BE2C (cell line): ENCODE measurements around the gene MTG2.

Experiments used
- DNase-seq: peaks from one replicate; pipeline ENCODE4 v3.0.0-alpha.2; 2020
- H3K27me3 ChIP-seq: fragments of 250-450 bp; sonication (Bioruptor Pico); 2 replicates; pipeline ENCODE4 v1.5.1; 2020; ENCODE audit warnings: mild to moderate bottlenecking
- H3K36me3 ChIP-seq: fragments of 250-450 bp; sonication (Bioruptor Pico); 2 replicates; pipeline ENCODE4 v1.5.1; 2020; ENCODE audit warnings: mild to moderate bottlenecking
- H3K4me1 ChIP-seq: fragments of 250-450 bp; sonication (Bioruptor Pico); 2 replicates; pipeline ENCODE4 v1.5.1; 2020
- H3K4me3 ChIP-seq: 2 replicates; pipeline ENCODE4 v1.5.1; 2011; ENCODE audit warnings: low read depth, low read length
- H3K9me3 ChIP-seq: fragments of 250-450 bp; sonication (Bioruptor Pico); 2 replicates; pipeline ENCODE4 v1.5.1; 2020
- CTCF ChIP-seq: IDR thresholded peaks from 2 replicates; pipeline ENCODE4 v1.5.1; 2012; ENCODE audit warnings: mild to moderate bottlenecking, low read depth, low read length

The MTG2 gene

GRCh38 chr20:62203378-62204030 lies 20.7 kb downstream of the MTG2 start:
- Histone ChIP-seq H3K36me3 (peaks cover 39% of the 10 kb centered on the region), H3K4me1 (peaks cover 20% of the 10 kb centered on the region), H3K9me3 (no peaks in the 10 kb centered on the region), H3K27me3 (no peaks in the 10 kb centered on the region), H3K4me3 (no peak overlapping the region)
- DNase-seq = peak; percentile 54
- no peak for TF ChIP-seq CTCF

DNA sequence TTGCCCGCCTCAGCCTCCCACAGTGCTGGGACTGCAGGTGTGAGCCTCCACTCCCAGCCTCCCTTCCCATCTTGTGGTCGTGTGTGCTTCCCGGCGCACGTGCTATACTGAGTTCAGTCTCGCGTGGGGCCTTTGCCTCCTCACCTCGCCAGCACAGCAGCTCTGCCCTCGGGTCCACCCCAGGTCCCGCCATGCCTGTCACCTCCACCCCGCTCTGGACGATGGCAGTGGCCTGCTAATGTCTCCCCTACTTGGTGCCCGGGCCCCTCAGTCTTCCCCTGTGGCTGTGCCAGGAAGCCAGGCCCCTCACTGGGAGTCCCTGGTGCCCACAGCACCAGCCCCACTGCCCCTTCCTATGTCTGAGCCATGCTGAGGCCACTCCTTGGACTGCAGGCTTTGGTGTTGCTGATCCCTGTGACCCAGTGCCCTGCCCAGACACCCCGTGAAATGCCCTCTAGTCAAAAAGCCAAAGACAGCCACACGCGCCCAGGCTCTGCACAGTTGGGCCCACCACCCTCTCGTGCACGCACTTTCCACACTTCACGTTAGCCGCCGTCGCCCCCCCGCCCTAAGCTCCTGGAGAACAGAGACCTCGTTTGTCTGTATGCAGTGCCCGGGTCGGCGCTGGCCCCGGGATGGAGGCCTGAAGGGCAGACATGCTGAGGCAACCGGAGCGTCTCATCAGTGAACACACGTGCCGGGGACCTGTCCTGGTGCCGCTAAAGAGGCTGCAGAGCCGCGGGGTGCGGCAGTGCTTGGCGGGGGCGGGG lies 23.0 kb downstream of the MTG2 start:
- Histone ChIP-seq H3K4me1 (peaks cover 25% of the 10 kb centered on the region), H3K27me3 (no peaks in the 10 kb centered on the region), H3K9me3 (no peaks in the 10 kb centered on the region), H3K4me3 (no peak overlapping the region), H3K36me3 (peaks cover 19% of the 10 kb centered on the region)
- DNase-seq = no peak
- no peak for TF ChIP-seq CTCF

GRCh38 chr20:62206388-62206775 lies 23.6 kb downstream of the MTG2 start:
- H3K36me3 ChIP-seq = peaks cover 14% of the 10 kb centered on the region
- H3K27me3 ChIP-seq = no peaks in the 10 kb centered on the region
- H3K9me3 ChIP-seq = no peaks in the 10 kb centered on the region
- TF ChIP-seq CTCF = no peak
- H3K4me3 ChIP-seq = no peak overlapping the region
- DNase-seq = no peak
- peaks cover 23% of the 10 kb centered on the region for H3K4me1 ChIP-seq

GRCh38 chr20:62208061-62208794 lies 25.4 kb downstream of the MTG2 start:
- Histone ChIP-seq H3K27me3 (no peaks in the 10 kb centered on the region), H3K9me3 (no peaks in the 10 kb centered on the region), H3K4me3 (no peak overlapping the region), H3K36me3 (peaks cover 2% of the 10 kb centered on the region), H3K4me1 (peaks cover 10% of the 10 kb centered on the region)
- no peak for TF ChIP-seq CTCF
- no peak for DNase-seq

DNA sequence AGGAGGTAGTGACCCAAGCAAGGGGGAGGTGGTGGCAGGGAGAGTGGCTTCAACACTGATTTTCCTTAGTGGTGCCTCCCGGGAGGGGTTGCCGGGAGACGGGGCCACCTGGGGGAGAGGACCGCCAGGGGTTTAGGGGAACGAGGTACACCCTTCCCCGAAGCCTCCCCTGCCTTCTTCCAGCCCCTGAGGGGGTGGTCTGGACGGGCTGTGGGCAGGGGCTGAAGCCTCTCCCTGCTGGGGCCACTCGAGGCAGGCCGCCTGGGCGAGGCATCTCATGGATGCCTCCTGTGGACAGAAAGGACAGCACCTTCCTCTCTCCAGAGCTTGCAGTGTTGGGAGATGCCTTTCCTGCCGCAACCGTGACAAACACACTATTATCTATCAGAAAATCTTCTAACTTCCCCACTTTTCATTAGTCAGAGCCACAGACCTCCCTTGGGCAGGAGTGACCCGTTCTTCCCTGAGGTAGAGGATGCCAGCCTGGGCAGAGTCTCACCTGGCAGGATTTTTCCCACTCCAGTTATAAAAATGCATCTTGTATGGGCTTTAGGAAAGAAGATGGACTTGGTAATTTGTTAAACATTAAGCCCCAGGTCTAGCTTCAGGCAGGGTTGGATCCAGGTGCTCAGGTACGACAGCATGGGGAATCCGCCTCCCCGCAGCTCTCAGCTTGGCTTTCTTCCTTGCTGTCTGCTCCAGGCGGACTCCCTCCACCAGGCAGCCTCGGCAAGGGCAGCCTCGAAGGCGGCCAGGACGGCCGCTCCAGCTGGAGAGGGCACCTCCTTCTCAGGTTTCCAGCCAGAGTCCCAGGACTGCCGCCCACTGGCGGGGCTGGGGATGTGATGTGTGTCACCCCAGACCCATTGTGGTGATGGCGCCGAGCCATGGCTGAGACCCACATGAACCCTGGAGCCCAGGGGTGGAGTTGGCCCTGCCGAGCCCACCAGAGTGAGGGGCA lies 26.2 kb downstream of the MTG2 start:
- no peak overlapping the region for H3K4me3 ChIP-seq
- DNase-seq = no peak
- TF ChIP-seq CTCF = no peak; the same call in 1 of the 2 replicates
- H3K4me1 ChIP-seq = peaks cover 5% of the 10 kb centered on the region
- no peaks in the 10 kb centered on the region for H3K9me3 ChIP-seq
- no peaks in the 10 kb centered on the region for H3K27me3 ChIP-seq
- no peaks in the 10 kb centered on the region for H3K36me3 ChIP-seq
